CD4-positive, alpha-beta T cell treated with Interferon alpha-2 for 1 hour (primary cell): Measurements from ENCODE around the gene PRAMEF27.
"Not testable (repeated sequence)": the region's sequence is repeated elsewhere in the genome, so short reads cannot be mapped to it uniquely, and the experiment has no call there.

Source experiments
- DNase-seq, 2 donors: peaks; one replicate each; pipeline ENCODE4 v3.0.0-alpha.2; 2020 to 2022

The PRAMEF27 gene

DNA sequence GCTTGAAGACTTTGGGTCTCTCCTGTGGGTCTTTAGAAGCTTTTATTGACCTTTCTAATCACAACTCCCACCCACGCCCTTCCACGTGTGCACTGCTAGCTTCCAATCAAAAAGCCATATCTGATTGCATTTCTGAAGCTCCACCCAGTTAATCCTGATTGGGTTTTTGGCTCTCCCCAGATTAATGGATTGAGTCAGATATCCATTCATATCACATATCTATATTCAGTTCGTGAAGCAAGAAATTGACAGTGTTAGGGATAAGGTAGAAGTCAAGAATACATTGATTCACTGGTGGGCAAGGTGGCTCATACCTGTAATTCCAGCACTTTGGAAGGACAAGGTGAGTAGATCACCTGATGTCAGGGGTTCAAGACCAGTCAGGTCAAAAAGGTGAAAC lies at the start of gene PRAMEF27:
Gene PRAMEF27, minus strand, starts transcription at position 101 of the 400 bp plus-strand sequence. CDS start 2,916 bp downstream, outside the sequence.
- not testable (repeated sequence) for DNase-seq

DNA sequence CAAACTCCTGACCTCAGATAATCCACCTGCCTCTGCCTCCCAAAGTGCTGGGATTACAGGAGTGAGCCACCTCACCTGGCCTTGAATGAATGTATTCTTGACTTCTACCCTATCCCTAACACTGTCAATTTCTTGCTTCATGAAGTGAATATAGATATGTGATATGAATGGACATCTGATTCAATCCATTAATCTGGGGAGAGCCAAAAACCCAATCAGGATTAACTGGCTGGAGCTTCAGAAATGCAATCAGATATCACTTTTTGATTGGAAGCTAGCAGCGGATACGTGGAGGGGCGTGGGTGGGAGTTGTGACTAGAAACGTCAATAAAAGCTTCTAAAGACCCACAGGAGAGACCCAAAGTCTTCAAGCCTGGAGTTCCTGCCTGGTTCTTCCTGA lies 14.1 kb upstream of the PRAMEF27 start, which contains the start of gene PRAMEF25:
Gene PRAMEF25, plus strand, starts transcription at position 301 of the 400 bp plus-strand sequence. CDS start 2,920 bp downstream, outside the sequence.
- not testable (repeated sequence) for DNase-seq

DNA sequence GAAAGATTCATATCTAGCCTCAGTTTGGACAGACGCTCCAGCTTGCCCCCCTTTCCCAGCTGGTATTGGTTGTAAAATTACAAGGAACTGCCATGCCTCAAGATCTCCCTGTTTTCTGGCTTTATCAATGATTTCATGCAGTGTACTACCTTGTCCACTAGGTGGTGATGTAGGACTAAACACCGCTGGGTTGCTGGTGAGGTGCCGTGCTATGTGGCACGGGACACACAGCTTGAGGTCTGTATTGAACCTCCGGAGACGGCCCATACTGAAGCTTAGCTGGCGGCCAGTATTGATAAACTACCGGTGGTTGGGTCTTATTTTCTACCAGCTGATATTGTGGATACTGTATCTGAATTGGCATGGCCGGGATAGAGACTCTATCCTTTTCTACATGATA lies 36.5 kb downstream of the PRAMEF27 start:
- not testable (repeated sequence) for DNase-seq

DNA sequence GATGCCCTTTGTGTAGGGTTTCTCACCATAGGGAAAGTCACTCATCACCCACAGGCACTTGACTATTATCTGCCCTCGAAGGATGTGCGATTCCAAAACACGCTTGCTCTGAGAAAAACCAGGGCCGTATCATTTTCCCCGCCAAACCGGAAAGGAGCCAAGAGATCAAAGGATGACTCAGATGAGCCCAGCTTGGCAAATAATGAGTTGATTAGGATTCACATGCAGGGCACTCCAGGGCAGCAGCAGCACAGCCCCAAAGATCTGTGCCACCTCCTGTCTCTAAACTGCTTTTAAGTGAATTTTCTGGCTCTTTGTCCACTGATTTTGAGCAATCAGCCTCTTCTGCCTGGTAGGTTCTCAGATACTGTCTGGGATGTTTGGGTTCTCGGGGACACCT lies 44.4 kb downstream of the PRAMEF27 start:
- DNase-seq = not testable (repeated sequence)

DNA sequence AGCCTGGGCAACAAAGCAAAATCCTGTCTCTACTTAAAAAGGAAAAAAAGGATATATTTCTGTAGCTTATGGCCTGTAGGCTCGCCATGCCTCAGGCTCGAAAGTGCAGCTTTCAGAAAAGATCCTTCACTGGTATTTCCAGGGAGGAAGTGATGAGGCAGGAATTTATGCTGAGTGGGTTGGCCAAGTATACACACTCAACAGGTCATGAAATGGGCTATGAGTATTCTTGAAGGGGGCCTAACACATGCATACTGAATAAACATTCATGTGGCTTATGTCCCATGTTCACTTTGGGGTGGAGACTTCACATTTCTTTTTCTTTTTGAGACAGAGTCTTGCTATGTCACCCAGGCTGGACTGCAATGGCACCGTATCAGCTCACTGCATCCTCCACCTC lies 47.0 kb downstream of the PRAMEF27 start:
- DNase-seq = not testable (repeated sequence)

DNA sequence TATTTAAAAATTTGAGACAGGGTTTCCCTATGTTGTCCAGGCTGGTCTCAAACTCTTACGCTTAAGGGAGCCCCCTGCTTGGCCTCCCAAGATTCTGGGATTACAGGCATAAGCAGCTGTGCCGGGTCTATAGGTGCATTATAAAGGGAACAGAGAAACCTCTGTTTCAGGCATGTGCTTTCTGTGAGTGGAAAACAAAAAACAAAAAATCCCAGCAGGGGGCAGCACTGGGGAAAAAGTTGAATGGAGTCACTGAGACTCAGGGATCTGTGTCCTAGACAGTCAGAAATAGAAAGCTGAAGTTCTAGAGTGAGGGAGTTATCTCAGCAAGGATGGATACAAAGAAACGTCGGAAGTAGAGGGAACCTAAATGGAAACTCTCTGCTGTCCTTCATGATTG lies 50.6 kb downstream of the PRAMEF27 start:
- DNase-seq = not testable (repeated sequence)
